ENCODE data around the gene DOCK10. TPM values are rescaled to one million over a fixed set of nuclear protein-coding genes. Genes with fewer than 3 reads are reported as not detected.

The DOCK10 gene
- total and polyA plus RNA-seq, 10 of the 15 experiments (the other 5 are each of a cell fraction or from before 2014, with no cell fraction given) = 16.9 to 120 (median 85.5) TPM

GRCh38 chr2:225041207-225041850 is 939 bp downstream of the DOCK10 start (continued):
- TF ChIP-seq FOXM1 (IDR thresholded peaks at IDR 0.05; ENCODE audit: low read depth, low read length) = peak; percentile 90
- no peak for TF ChIP-seq CHD4 (IDR thresholded peaks at IDR 0.05)
- 0 out of 2 replicates have a peak, but pooled peaks have one; percentile 50 for TF ChIP-seq TCF7 (IDR thresholded peaks at IDR 0.05; ENCODE audit: borderline replicate concordance)
- TF ChIP-seq EGR1 (IDR thresholded peaks at IDR 0.05; ENCODE audit: borderline replicate concordance in 1 of 2, low read depth in 2 of 2, low read length in 2 of 2) = peak in 1 of 2 experiments; percentile 21; a peak in 2 of 3 replicates
- TF ChIP-seq MEF2B (IDR thresholded peaks at IDR 0.05; ENCODE audit: partially characterized antibody, poor library complexity, severe bottlenecking) = peak; percentile 68
- peak; percentile 91; the same call in 1 of the 2 replicates for TF ChIP-seq MTA3 (IDR thresholded peaks at IDR 0.05; ENCODE audit: borderline replicate concordance, low read length)
- TF ChIP-seq MLLT1 (IDR thresholded peaks at IDR 0.05) = peak; percentile 75
- no peak for TF ChIP-seq LARP7 (IDR thresholded peaks at IDR 0.05)
- peak; percentile 94 for TF ChIP-seq NFIC (IDR thresholded peaks at IDR 0.05; ENCODE audit: low read depth, low read length)
- TF ChIP-seq PAX5 (IDR thresholded peaks at IDR 0.05; ENCODE audit: borderline replicate concordance, low read depth, low read length) = peak; percentile 43; the same call in 1 of the 2 replicates
- TF ChIP-seq EP300 (IDR thresholded peaks at IDR 0.05; ENCODE audit: borderline replicate concordance in 1 of 2, control insufficient read depth in 1 of 2, low read depth in 2 of 2, low read length in 2 of 2) = peak; percentile 23 to 65; a peak in 2 of 4 replicates
- no peak for TF ChIP-seq SP1 (IDR thresholded peaks at IDR 0.05; ENCODE audit: low read depth, low read length)
- TF ChIP-seq PBX3 (IDR thresholded peaks at IDR 0.05; ENCODE audit: insufficient replicate concordance, low read depth, low read length) = no peak
- 0 out of 2 replicates have a peak, but pooled peaks have one; percentile 46 for TF ChIP-seq SPI1 (IDR thresholded peaks at IDR 0.05; ENCODE audit: borderline replicate concordance, insufficient read depth, low read depth, low read length)
- TF ChIP-seq ASH2L (IDR thresholded peaks at IDR 0.05; ENCODE audit: borderline replicate concordance, low read depth) = 0 out of 2 replicates have a peak, but pooled peaks have one; percentile 32
- TF ChIP-seq NBN (IDR thresholded peaks at IDR 0.05) = peak; percentile 84; the same call in 1 of the 2 replicates
- 0 out of 2 replicates have a peak, but pooled peaks have one; percentile 18 for TF ChIP-seq ELK1 (IDR thresholded peaks at IDR 0.05; ENCODE audit: low read depth, low read length)
- peak; percentile 64; the same call in 1 of the 2 replicates for TF ChIP-seq CREM (IDR thresholded peaks at IDR 0.05; ENCODE audit: low read depth)
- peak; percentile 98 for TF ChIP-seq RUNX3 (IDR thresholded peaks at IDR 0.05; ENCODE audit: low read length)
- TF ChIP-seq CEBPB (IDR thresholded peaks at IDR 0.05; ENCODE audit: borderline replicate concordance in 1 of 2, low read depth in 2 of 2, low read length in 2 of 2) = peak in 1 of 2 experiments; percentile 62; a peak in 1 of 4 replicates
- TF ChIP-seq ZNF687 (IDR thresholded peaks at IDR 0.05) = peak; percentile 27; the same call in 1 of the 2 replicates
- TF ChIP-seq STAT1 (conservative IDR thresholded peaks at IDR 0.05) = no peak
